ENCODE data around the gene TFAP2A.

Gene TFAP2A

DNA sequence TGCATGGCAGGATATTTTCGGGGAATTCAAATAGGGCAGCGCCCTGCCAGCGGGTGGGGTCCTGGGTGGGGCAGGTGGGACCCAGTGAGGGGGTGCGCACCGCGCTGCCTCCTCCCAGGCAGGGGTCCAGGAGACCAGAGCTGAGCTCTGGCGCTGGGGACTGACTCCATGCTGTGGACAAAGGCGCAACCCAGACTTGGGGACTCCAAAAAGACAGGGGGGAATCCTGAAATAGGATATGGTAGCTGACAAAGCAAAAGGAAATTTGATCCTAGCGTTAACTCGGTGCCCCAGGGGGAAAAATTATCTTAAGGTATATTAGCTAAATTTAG, 23.6 kb downstream of the TFAP2A start:
- no peak for TF ChIP-seq POLR2AphosphoS5 (IDR thresholded peaks at IDR 0.05; ENCODE audit: low read depth, low read length)
- TF ChIP-seq TAF1 (IDR thresholded peaks at IDR 0.05; ENCODE audit: borderline replicate concordance, insufficient read depth, low read length), result no peak
- no peak for TF ChIP-seq SIN3A (IDR thresholded peaks at IDR 0.05; ENCODE audit: borderline replicate concordance, insufficient read depth, low read length)
- TF ChIP-seq REST (IDR thresholded peaks at IDR 0.05; ENCODE audit: insufficient read depth in 1 of 2, low read depth in 2 of 2, low read length in 2 of 2), result no peak
- TF ChIP-seq FOXP2 (optimal IDR thresholded peaks at IDR 0.05; ENCODE audit: borderline replicate concordance, extremely low read depth, extremely low read length, insufficient read depth), result no peak

- TF ChIP-seq POLR2AphosphoS5 (IDR thresholded peaks at IDR 0.05; ENCODE audit: low read depth, low read length) (no peak), REST (IDR thresholded peaks at IDR 0.05; ENCODE audit: insufficient read depth in 1 of 2, low read depth in 2 of 2, low read length in 2 of 2) (no peak)
Observed at GRCh38 chr6:10390495-10391298, 24.2 kb downstream of the TFAP2A start.

DNA sequence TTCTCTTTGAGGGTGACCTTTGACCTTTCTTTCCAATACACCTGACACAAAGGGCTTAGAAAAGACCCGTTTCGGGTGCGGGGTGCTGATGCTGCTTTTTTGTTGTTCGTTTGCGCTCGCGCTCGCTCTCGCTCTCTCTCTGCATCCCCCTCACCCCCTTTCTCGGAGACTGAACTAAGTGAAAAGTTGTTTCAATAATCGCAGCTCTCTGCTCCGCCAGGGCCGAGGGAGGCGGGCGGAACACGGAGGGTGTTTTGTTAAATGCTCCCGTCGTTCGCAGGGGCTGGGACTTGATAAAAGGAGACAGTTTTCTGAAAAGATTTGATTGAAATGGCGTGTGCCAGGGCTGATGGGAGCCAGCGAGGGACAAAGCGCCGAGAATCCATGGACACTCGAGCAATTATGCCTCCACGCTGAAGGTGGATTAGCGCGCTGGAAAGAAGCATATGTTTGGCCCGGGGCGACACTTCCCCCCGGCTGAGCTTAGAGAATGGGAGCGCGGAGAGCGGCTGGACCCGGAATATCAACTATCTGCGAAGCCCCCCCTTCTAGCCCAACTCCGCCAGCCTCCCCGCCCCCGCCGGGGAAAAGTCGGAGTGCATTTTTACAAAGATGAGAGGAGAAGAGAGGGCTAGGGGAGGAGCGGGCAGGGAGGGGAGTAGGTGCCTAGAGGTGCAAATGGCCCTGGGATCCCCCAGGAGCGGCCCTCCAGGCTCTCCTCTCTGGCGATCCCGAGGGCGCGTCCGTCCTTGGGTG, 25.0 kb downstream of the TFAP2A start:
- TF ChIP-seq SIN3A (IDR thresholded peaks at IDR 0.05; ENCODE audit: borderline replicate concordance, insufficient read depth, low read length) (no peak), REST (IDR thresholded peaks at IDR 0.05; ENCODE audit: insufficient read depth in 1 of 2, low read depth in 2 of 2, low read length in 2 of 2) (no peak), POLR2AphosphoS5 (IDR thresholded peaks at IDR 0.05; ENCODE audit: low read depth, low read length) (no peak), FOXP2 (optimal IDR thresholded peaks at IDR 0.05; ENCODE audit: borderline replicate concordance, extremely low read depth, extremely low read length, insufficient read depth) (no peak), TAF1 (IDR thresholded peaks at IDR 0.05; ENCODE audit: borderline replicate concordance, insufficient read depth, low read length) (no peak)

DNA sequence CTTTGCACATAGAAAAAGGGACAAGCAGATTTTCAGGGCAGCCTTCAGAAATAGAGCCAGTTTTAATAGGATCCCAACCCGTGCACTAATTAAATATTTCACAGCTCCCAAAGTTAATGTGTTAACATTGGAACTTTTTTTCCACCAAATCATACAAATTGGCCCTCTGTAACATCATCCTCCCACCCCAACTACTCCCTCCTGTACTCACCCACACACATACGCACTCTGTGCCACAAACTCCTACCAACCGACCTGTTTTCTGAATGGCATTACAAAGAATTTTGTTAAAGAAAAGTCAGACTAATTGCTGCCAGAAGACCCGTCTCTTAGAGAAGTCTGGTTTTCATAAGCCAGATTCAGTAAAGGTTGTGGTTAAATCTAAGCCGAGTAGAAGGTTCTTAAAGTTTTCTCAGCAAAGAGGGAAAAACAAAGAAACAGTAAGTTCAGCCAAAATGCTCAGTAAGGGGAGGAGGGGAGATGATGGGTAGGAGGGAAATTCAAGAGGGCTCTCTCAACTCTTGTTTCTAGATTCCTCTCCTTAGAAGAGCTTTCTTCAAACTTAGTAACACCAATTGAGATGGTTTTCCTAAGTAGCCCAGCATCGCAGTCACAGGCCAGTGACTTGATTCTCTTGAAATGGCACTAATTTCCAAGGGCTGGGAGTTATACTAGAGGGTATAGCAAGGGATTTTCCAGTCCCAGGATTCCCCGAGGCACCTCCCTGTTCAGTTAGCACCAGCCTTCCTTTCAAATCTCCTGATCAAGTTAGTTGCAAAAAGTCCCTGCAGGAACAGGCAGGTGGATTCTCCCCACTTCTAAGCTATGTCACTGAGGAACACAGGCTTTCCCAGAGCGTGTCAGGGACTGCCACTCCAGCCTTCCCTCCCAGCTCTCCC, 27.9 kb downstream of the TFAP2A start:
- no peak for TF ChIP-seq FOXP2 (optimal IDR thresholded peaks at IDR 0.05; ENCODE audit: borderline replicate concordance, extremely low read depth, extremely low read length, insufficient read depth)
- TF ChIP-seq TAF1 (IDR thresholded peaks at IDR 0.05; ENCODE audit: borderline replicate concordance, insufficient read depth, low read length), result no peak
- TF ChIP-seq POLR2AphosphoS5 (IDR thresholded peaks at IDR 0.05; ENCODE audit: low read depth, low read length), result no peak
- no peak for TF ChIP-seq REST (IDR thresholded peaks at IDR 0.05; ENCODE audit: insufficient read depth in 1 of 2, low read depth in 2 of 2, low read length in 2 of 2)
- TF ChIP-seq SIN3A (IDR thresholded peaks at IDR 0.05; ENCODE audit: borderline replicate concordance, insufficient read depth, low read length), result no peak

Measured in PFSK-1 (cell line).